Measurements from ENCODE around the gene FTO.
"Not testable (repeated sequence)": the region's sequence is repeated elsewhere in the genome, so short reads cannot be mapped to it uniquely, and the experiment has no call there.

DNA sequence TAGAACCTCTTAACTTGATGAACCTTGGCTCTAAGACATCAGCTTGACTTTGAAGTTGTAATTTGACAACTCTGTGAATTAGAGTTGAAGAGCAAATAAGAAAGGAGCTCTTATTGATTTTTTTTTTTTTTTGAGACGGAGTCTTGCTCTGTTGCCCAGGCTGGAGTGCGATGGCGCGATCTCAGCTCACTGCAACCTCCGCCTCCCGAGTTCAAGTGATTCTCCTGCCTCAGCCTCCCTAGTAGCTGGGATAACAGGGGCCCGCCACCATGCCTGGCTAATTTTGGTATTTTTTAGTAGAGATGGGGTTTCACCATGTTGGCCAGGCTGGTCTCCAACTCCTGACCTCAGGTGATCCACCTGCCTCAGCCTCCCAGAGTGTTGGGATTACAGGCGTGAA, 186.9 kb downstream of the FTO start:
- TF ChIP-seq, protein P1, sequence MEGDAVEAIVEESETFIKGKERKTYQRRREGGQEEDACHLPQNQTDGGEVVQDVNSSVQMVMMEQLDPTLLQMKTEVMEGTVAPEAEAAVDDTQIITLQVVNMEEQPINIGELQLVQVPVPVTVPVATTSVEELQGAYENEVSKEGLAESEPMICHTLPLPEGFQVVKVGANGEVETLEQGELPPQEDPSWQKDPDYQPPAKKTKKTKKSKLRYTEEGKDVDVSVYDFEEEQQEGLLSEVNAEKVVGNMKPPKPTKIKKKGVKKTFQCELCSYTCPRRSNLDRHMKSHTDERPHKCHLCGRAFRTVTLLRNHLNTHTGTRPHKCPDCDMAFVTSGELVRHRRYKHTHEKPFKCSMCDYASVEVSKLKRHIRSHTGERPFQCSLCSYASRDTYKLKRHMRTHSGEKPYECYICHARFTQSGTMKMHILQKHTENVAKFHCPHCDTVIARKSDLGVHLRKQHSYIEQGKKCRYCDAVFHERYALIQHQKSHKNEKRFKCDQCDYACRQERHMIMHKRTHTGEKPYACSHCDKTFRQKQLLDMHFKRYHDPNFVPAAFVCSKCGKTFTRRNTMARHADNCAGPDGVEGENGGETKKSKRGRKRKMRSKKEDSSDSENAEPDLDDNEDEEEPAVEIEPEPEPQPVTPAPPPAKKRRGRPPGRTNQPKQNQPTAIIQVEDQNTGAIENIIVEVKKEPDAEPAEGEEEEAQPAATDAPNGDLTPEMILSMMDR (IDR thresholded peaks at IDR 0.05; ENCODE audit: poor library complexity) = not testable (repeated sequence)
- not testable (repeated sequence) for TF ChIP-seq EZH2phosphoT487 (IDR thresholded peaks at IDR 0.05; ENCODE audit: low read depth, severe bottlenecking, unreplicated experiment); EZH2 (IDR thresholded peaks at IDR 0.05; ENCODE audit: borderline replicate concordance)

Measured in hepatocyte (in vitro differentiated cells).